ENCODE data around the gene ALDH1A3. TPM values are rescaled to one million over a fixed set of nuclear protein-coding genes. Genes with fewer than 3 reads are reported as not detected.

Gene ALDH1A3
- total and polyA plus RNA-seq, 2 of the 13 experiments (the other 11 are each of a cell fraction or from before 2014, with no cell fraction given): not detected

DNA sequence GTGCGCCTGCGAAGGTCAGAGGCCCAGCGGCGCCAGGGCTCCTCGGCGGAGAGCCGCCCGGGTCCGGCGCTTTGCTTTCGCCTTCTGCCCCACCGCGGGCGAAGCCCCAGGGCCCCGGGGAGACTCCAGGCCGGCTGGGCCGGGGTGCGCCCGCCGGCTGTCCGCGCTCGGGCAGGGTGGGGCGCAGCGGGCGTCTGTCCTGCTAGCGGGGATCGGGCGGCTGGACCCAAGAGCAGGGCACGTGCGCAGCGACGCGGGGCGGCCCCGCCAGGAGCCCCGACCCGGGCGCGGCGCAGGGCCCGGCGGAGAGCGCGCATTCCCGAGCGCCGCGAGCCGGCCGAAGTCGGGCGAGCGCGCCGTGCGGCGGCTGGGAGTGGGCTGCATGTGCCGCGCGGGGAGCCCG is 569 bp upstream of the ALDH1A3 start (continued):
- TF ChIP-seq, protein P1, sequence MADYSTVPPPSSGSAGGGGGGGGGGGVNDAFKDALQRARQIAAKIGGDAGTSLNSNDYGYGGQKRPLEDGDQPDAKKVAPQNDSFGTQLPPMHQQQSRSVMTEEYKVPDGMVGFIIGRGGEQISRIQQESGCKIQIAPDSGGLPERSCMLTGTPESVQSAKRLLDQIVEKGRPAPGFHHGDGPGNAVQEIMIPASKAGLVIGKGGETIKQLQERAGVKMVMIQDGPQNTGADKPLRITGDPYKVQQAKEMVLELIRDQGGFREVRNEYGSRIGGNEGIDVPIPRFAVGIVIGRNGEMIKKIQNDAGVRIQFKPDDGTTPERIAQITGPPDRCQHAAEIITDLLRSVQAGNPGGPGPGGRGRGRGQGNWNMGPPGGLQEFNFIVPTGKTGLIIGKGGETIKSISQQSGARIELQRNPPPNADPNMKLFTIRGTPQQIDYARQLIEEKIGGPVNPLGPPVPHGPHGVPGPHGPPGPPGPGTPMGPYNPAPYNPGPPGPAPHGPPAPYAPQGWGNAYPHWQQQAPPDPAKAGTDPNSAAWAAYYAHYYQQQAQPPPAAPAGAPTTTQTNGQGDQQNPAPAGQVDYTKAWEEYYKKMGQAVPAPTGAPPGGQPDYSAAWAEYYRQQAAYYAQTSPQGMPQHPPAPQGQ (CRISPR knock-in tag; IDR thresholded peaks at IDR 0.05; ENCODE audit: borderline replicate concordance): no peak
- TF ChIP-seq HOXA3 (CRISPR knock-in tag; IDR thresholded peaks at IDR 0.05): no peak
- TF ChIP-seq CHD4 (IDR thresholded peaks at IDR 0.05; ENCODE audit: borderline replicate concordance, low read length): no peak

DNA sequence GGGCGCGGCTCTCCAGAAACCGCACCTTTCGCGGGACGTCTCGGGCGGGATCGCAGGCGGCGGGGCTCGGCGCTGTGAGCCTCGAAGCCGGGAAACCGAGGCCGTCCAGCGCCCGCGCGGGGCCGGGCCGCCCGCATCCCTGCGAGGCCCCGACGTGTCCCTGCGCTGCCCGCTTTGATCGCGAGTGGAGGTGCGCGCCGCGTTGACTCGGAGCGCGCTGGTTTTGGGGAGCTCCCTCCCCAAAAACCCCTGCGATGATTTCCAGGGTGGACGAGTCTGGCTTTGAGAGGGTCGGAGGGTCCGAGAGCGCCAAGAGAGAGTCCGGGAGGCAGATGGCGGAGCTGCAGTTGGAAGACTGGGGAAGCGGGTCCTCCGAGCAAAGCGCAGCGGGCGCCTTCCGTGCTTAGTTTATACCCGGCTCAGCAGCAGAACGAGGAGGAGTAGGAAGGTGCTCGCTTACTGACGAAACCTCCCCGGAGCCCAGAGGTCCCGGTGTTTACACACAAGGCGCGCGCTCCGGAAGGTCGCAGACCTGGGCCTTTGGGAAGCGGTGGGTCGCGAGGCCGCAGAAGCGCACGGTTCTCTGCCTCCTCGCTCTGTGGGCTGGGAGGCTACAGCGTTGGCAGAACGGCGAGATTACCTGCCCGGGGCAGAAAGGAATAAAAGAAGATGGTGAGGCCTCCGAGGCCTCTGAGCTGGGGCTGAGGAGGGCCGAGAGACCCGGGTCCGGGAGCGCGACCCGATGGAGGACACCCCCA is 687 bp downstream of the ALDH1A3 start:
- Histone ChIP-seq H3K4me2 (ENCODE audit: low read depth, low read length) (no peak overlapping the region), H3K4me1 (ENCODE audit: insufficient read depth, low read length) (no peaks in the 10 kb centered on the region), H3K79me2 (ENCODE audit: insufficient read depth, low read length) (no peaks in the 10 kb centered on the region), H3K27me3 (ENCODE audit: control insufficient read depth in 1 of 2, insufficient read depth in 2 of 2, low read length in 2 of 2) (peaks cover 6 to 64% of the 10 kb centered on the region in 2 experiments), H3K36me3 (replicated peaks in 1 of 2; ENCODE audit: control insufficient read depth in 1 of 2, insufficient read depth in 2 of 2, low read length in 2 of 2) (no peaks in the 10 kb centered on the region), H3K4me3 (replicated peaks in 1 of 3; ENCODE audit: insufficient read depth in 1 of 3, low read depth in 2 of 3, low read length in 3 of 3) (no peak overlapping the region), H2AFZ (ENCODE audit: low read length) (no peak overlapping the region), H3K9ac (ENCODE audit: insufficient read depth, low read depth, low read length) (no peak overlapping the region), H4K20me1 (ENCODE audit: insufficient read depth, low read length) (no peaks in the 10 kb centered on the region), H3K27ac (ENCODE audit: extremely low read length, insufficient read depth, low read length) (no peak overlapping the region), H3K9me3 (ENCODE audit: low read length) (no peaks in the 10 kb centered on the region)
- no TSS peak for BruUV-seq (replicated peaks)
- FAIRE-seq: no peak
- ATAC-seq: no peak; the same call in 2 of the 3 replicates
- intact Hi-C loops (cut with micrococcal nuclease; ENCODE audit: unreplicated experiment): no loop called here
- in situ Hi-C loops (cut with HindIII; ENCODE audit: extremely low pct_ligation_motif_present, low pct_unique_long_range_greater_than_20kb): no loop called here
- POLR2A ChIA-PET: no interaction called here
- WGBS (ENCODE audit: low lambda C conversion rate): 63% methylated on average over 39 of the region's 80 CpGs
- no peak for DNase-seq (ENCODE audit: low spot score)
- CTCF ChIA-PET (ENCODE audit: low intra/inter-chr PET ratio, low total read pairs): no interaction called here
- TF ChIP-seq, protein P2, sequence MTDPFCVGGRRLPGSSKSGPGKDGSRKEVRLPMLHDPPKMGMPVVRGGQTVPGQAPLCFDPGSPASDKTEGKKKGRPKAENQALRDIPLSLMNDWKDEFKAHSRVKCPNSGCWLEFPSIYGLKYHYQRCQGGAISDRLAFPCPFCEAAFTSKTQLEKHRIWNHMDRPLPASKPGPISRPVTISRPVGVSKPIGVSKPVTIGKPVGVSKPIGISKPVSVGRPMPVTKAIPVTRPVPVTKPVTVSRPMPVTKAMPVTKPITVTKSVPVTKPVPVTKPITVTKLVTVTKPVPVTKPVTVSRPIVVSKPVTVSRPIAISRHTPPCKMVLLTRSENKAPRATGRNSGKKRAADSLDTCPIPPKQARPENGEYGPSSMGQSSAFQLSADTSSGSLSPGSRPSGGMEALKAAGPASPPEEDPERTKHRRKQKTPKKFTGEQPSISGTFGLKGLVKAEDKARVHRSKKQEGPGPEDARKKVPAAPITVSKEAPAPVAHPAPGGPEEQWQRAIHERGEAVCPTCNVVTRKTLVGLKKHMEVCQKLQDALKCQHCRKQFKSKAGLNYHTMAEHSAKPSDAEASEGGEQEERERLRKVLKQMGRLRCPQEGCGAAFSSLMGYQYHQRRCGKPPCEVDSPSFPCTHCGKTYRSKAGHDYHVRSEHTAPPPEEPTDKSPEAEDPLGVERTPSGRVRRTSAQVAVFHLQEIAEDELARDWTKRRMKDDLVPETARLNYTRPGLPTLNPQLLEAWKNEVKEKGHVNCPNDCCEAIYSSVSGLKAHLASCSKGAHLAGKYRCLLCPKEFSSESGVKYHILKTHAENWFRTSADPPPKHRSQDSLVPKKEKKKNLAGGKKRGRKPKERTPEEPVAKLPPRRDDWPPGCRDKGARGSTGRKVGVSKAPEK (CRISPR knock-in tag; IDR thresholded peaks at IDR 0.05; ENCODE audit: borderline replicate concordance): no peak
- TF ChIP-seq MEIS1 (CRISPR knock-in tag; IDR thresholded peaks at IDR 0.05; ENCODE audit: borderline replicate concordance): no peak
- TF ChIP-seq, protein P3, sequence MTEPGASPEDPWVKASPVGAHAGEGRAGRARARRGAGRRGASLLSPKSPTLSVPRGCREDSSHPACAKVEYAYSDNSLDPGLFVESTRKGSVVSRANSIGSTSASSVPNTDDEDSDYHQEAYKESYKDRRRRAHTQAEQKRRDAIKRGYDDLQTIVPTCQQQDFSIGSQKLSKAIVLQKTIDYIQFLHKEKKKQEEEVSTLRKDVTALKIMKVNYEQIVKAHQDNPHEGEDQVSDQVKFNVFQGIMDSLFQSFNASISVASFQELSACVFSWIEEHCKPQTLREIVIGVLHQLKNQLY (CRISPR knock-in tag; IDR thresholded peaks at IDR 0.05): no peak
- TF ChIP-seq, protein P4, sequence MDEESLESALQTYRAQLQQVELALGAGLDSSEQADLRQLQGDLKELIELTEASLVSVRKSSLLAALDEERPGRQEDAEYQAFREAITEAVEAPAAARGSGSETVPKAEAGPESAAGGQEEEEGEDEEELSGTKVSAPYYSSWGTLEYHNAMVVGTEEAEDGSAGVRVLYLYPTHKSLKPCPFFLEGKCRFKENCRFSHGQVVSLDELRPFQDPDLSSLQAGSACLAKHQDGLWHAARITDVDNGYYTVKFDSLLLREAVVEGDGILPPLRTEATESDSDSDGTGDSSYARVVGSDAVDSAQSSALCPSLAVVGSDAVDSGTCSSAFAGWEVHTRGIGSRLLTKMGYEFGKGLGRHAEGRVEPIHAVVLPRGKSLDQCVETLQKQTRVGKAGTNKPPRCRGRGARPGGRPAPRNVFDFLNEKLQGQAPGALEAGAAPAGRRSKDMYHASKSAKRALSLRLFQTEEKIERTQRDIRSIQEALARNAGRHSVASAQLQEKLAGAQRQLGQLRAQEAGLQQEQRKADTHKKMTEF (CRISPR knock-in tag; IDR thresholded peaks at IDR 0.05): no peak
- TF ChIP-seq ZNF24 (IDR thresholded peaks at IDR 0.05): no peak
- TF ChIP-seq, protein P5, sequence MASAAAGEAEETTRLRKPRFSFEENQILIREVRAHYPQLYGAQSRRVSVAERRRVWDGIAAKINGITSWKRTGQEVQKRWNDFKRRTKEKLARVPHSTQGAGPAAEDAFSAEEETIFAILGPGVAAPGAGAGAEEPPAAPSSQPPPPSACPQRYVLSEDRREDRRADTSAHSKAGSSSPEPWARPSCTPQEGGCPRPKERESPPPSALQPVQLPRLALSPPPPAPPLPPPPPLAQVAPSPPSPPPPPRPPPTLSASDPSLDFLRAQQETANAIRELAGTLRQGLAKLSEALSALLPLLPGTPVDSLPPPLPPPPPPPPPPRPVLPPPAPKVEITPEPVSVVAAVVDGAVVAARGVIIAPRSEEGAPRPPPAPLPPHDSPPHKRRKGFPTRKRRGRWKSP (CRISPR knock-in tag; IDR thresholded peaks at IDR 0.05): no peak
- TF ChIP-seq, protein P1 (CRISPR knock-in tag; IDR thresholded peaks at IDR 0.05; ENCODE audit: borderline replicate concordance): no peak
- TF ChIP-seq, protein P6, sequence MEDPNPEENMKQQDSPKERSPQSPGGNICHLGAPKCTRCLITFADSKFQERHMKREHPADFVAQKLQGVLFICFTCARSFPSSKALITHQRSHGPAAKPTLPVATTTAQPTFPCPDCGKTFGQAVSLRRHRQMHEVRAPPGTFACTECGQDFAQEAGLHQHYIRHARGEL (CRISPR knock-in tag; IDR thresholded peaks at IDR 0.05): no peak
